NB4 (cell line): ENCODE measurements around the gene FUT7.

ENCODE experiments used
- MAX ChIP-seq: IDR thresholded peaks from 2 replicates; pipeline ENCODE4 v1.6.1; 2011; ENCODE audit warnings: low read depth, low read length
- MYC ChIP-seq: IDR thresholded peaks from 2 replicates; pipeline ENCODE4 v1.6.1; 2011; ENCODE audit warnings: low read depth, low read length
- POLR2A ChIP-seq: IDR thresholded peaks from 2 replicates; pipeline ENCODE4 v1.6.1; 2011; ENCODE audit warnings: mild to moderate bottlenecking; ENCODE audit not compliant: insufficient read length; ENCODE audit errors: extremely low read depth
- TF ChIP-seq, protein P1 (sequence below): IDR thresholded peaks from one replicate; pipeline ENCODE4 v1.5.1; 2012; ENCODE audit warnings: low read depth, low read length

DNA sequence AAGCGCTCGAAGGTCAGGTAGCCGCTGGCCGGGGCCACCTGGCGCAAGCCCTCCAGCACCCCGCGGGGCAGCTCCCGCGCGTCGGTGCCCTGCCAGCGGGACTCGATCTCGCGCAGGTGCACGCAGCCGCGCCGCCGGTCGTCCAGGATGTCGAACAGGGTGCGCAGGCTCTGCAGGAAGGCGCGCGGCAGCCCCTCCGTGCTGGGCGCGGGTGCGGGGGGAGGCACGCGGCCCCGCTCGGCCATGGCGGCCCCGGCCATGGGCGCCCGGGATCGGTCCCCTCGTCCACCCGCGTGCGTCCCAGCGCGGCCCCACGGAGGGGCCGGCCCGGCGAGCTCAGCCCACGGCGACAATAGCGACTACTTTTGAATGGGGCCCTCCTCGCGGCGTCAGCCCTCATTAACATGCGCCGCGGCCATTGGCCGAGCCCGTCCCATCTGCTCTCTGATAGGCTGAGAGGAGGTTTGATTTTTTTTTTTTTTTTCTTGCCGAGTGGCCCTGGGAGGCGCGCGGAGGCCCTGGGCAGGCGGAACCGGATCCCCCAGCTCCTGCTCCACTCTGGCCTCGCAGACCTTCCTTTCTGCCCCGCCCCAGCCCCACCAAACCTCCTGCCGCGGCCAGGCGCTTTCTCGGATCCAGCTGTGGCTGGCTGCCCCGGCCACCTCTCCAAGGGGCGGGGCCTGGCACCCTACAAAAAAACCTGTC, 38.5 kb upstream of the FUT7 start, which contains the start of gene SAPCD2:
- TF ChIP-seq, protein P1, sequence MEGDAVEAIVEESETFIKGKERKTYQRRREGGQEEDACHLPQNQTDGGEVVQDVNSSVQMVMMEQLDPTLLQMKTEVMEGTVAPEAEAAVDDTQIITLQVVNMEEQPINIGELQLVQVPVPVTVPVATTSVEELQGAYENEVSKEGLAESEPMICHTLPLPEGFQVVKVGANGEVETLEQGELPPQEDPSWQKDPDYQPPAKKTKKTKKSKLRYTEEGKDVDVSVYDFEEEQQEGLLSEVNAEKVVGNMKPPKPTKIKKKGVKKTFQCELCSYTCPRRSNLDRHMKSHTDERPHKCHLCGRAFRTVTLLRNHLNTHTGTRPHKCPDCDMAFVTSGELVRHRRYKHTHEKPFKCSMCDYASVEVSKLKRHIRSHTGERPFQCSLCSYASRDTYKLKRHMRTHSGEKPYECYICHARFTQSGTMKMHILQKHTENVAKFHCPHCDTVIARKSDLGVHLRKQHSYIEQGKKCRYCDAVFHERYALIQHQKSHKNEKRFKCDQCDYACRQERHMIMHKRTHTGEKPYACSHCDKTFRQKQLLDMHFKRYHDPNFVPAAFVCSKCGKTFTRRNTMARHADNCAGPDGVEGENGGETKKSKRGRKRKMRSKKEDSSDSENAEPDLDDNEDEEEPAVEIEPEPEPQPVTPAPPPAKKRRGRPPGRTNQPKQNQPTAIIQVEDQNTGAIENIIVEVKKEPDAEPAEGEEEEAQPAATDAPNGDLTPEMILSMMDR: no peak
- TF ChIP-seq POLR2A (peak; percentile 91), MAX (peak; percentile 47), MYC (no peak; the same call in 1 of the 2 replicates)
